ENCODE data around the gene HOXD8. TPM values are rescaled to one million over a fixed set of nuclear protein-coding genes. Genes with fewer than 3 reads are reported as not detected.

HOXD8 gene
- total and polyA plus RNA-seq, 9 donors: 29.2 to 50.6 (median 36.2) TPM

GRCh38 chr2:176126929-176127773 lies 2.4 kb upstream of the HOXD8 start:
- intact Hi-C loops (cut with DNase I): loop anchor here (5.0 to 10.0 kb wide), 5 partner anchors 425 to 1035 kb away; no protein-coding TSS in a partner anchor
- DNase-seq: peak; percentile 67 to 87 (median 82)
- no peaks in the 10 kb centered on the region for H3K9me3 ChIP-seq
- whole genome bisulfite sequencing, 3 donors: 8 to 10% (median 9%) methylated on average over 13 of the region's 13 CpGs
- H3K36me3 ChIP-seq: no peaks in the 10 kb centered on the region
- no peaks in the 10 kb centered on the region for H3K27me3 ChIP-seq
- peaks cover 2% of the 10 kb centered on the region for H3K4me1 ChIP-seq (ENCODE audit: insufficient read depth)
- H3K27ac ChIP-seq: no peak overlapping the region
- peak overlapping the region; percentile 10 for H3K4me3 ChIP-seq
- no peak for TF ChIP-seq POLR2A (IDR thresholded peaks at IDR 0.05)
- no peak for TF ChIP-seq EP300 (IDR thresholded peaks at IDR 0.05)
- TF ChIP-seq CTCF (IDR thresholded peaks at IDR 0.05): peak; percentile 88 to 95 (median 90)

GRCh38 chr2:176127774-176128072 lies 1.8 kb upstream of the HOXD8 start:
- DNase-seq: no peak
- peaks cover 2% of the 10 kb centered on the region for H3K4me1 ChIP-seq (ENCODE audit: insufficient read depth)
- H3K27ac ChIP-seq: no peak overlapping the region
- intact Hi-C loops (cut with DNase I): loop anchor here (5.0 to 10.0 kb wide), 5 partner anchors 425 to 1035 kb away; no protein-coding TSS in a partner anchor
- no peaks in the 10 kb centered on the region for H3K36me3 ChIP-seq
- 46 to 59% (median 50%) methylated on average over 4 of the region's 4 CpGs for WGBS, 3 donors
- H3K4me3 ChIP-seq: peak overlapping the region; percentile 55
- TF ChIP-seq CTCF (IDR thresholded peaks at IDR 0.05): no peak
- no peak for TF ChIP-seq POLR2A (IDR thresholded peaks at IDR 0.05)
- TF ChIP-seq EP300 (IDR thresholded peaks at IDR 0.05): no peak
- no peaks in the 10 kb centered on the region for H3K27me3 ChIP-seq
- no peaks in the 10 kb centered on the region for H3K9me3 ChIP-seq

GRCh38 chr2:176128172-176128981 lies 1.1 kb upstream of the HOXD8 start:
- intact Hi-C loops (cut with DNase I): loop anchor here (5.0 to 10.0 kb wide), 5 partner anchors 424 to 1034 kb away; no protein-coding TSS in a partner anchor
- no peaks in the 10 kb centered on the region for H3K36me3 ChIP-seq
- no peaks in the 10 kb centered on the region for H3K27me3 ChIP-seq
- WGBS, 3 donors: 14 to 15% (median 15%) methylated on average over 49 of the region's 49 CpGs
- peak overlapping the region; percentile 94 to 99 for H3K27ac ChIP-seq
- DNase-seq: peak; percentile 48 to 73 (median 53)
- H3K9me3 ChIP-seq: no peaks in the 10 kb centered on the region
- TF ChIP-seq CTCF (IDR thresholded peaks at IDR 0.05): no peak
- no peak for TF ChIP-seq POLR2A (IDR thresholded peaks at IDR 0.05)
- no peak for TF ChIP-seq EP300 (IDR thresholded peaks at IDR 0.05)
- peak overlapping the region; percentile 55 for H3K4me3 ChIP-seq
- H3K4me1 ChIP-seq (ENCODE audit: insufficient read depth): peaks cover 6% of the 10 kb centered on the region

GRCh38 chr2:176129813-176130146 lies 275 bp downstream of the HOXD8 start:
- DNase-seq: no peak
- no peaks in the 10 kb centered on the region for H3K9me3 ChIP-seq
- whole genome bisulfite sequencing, 3 donors: 0 to 2% (median 1%) methylated on average over 15 to 43 of the region's 43 CpGs
- no peak for TF ChIP-seq POLR2A (IDR thresholded peaks at IDR 0.05)
- TF ChIP-seq CTCF (IDR thresholded peaks at IDR 0.05): no peak
- no peak for TF ChIP-seq EP300 (IDR thresholded peaks at IDR 0.05)
- H3K27me3 ChIP-seq: no peaks in the 10 kb centered on the region
- peak overlapping the region; percentile 94 to 99 for H3K27ac ChIP-seq
- H3K4me3 ChIP-seq: peak overlapping the region; percentile 55
- H3K4me1 ChIP-seq (ENCODE audit: insufficient read depth): peaks cover 13% of the 10 kb centered on the region
- intact Hi-C loops (cut with DNase I): loop anchor here (2.0 to 10.0 kb wide), 7 partner anchors 423 to 1135 kb away; partner anchors contain the start of gene NFE2L2 (in 1 of the 4)
- H3K36me3 ChIP-seq: no peaks in the 10 kb centered on the region

Measured in ovary (tissue), 9 donors.